Measurements from ENCODE around the gene RNF168. TPM values are rescaled to one million over a fixed set of nuclear protein-coding genes. Genes with fewer than 3 reads are reported as not detected.

The RNF168 gene
- total and polyA plus RNA-seq, 2 donors (not counting 1 experiment from before 2014, with no cell fraction given), result 3.4 to 42.7 TPM

DNA sequence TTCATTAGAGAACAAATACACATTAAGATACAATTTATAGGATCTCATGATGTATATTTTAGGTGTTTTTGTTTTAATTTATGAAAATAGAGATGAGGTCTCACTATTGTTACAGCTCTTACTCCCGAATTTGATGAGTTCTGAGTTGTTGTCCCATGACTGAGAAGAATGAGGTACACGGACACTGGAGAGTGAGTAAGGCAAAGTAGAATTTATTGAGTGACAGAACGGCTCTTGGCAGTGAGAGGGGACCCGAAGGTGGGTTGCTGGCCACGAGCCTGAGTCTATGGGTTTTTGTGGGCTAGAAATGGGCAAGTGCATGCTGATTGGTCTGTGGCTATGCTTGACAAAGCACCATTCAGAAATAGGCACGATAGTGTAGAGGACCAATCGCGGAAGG is 3.1 kb upstream of the RNF168 start:
- no peak overlapping the region for H3K4me2 ChIP-seq (replicated peaks; ENCODE audit: low read depth, low read length, poor library complexity, severe bottlenecking)
- intact Hi-C loops (cut with micrococcal nuclease), result loop anchor here (10.0 kb wide), 1 partner anchor 788 kb away; the partner anchor contains the start of gene DLG1
- peaks cover 1% of the 10 kb centered on the region for H3K27me3 Mint-ChIP-seq
- no peak for ATAC-seq (ENCODE audit: low read depth)
- 96% methylated on average over 8 of the region's 8 CpGs for WGBS (ENCODE audit: insufficient coverage)
- H3K27ac ChIP-seq (ENCODE audit: low read length in 2 of 2), result no peak overlapping the region
- H3K9me3 ChIP-seq (ENCODE audit: control extremely low read depth in 1 of 3, control insufficient read depth in 2 of 3, insufficient read depth in 1 of 3, low read length in 2 of 3), result peaks cover 3 to 9% (median 7%) of the 10 kb centered on the region in 3 donors
- peaks cover under 1 to 9% of the 10 kb centered on the region in 2 donors for H3K4me1 ChIP-seq (ENCODE audit: control insufficient read depth in 2 of 2, insufficient read depth in 2 of 2, low read length in 2 of 2)
- no peak overlapping the region for H2AFZ ChIP-seq (ENCODE audit: insufficient read depth, low read depth, low read length, poor library complexity, severe bottlenecking)
- no peak overlapping the region for H3K4me3 Mint-ChIP-seq
- no peak overlapping the region for H3K27ac Mint-ChIP-seq
- H3K4me1 Mint-ChIP-seq, result peaks cover 8% of the 10 kb centered on the region
- H3K4me3 ChIP-seq (ENCODE audit: control extremely low read depth in 1 of 5, extremely low read depth in 1 of 5, insufficient read depth in 1 of 5, low read depth in 2 of 5, low read length in 4 of 5), result no peak overlapping the region
- H4K20me1 ChIP-seq (ENCODE audit: control insufficient read depth, insufficient read depth, low read length, poor library complexity, severe bottlenecking), result peaks cover 6% of the 10 kb centered on the region
- no peak for TF ChIP-seq EZH2 (IDR thresholded peaks at IDR 0.05; ENCODE audit: borderline replicate concordance, insufficient read depth, low read depth, low read length, poor library complexity, severe bottlenecking)
- TF ChIP-seq, protein P1, sequence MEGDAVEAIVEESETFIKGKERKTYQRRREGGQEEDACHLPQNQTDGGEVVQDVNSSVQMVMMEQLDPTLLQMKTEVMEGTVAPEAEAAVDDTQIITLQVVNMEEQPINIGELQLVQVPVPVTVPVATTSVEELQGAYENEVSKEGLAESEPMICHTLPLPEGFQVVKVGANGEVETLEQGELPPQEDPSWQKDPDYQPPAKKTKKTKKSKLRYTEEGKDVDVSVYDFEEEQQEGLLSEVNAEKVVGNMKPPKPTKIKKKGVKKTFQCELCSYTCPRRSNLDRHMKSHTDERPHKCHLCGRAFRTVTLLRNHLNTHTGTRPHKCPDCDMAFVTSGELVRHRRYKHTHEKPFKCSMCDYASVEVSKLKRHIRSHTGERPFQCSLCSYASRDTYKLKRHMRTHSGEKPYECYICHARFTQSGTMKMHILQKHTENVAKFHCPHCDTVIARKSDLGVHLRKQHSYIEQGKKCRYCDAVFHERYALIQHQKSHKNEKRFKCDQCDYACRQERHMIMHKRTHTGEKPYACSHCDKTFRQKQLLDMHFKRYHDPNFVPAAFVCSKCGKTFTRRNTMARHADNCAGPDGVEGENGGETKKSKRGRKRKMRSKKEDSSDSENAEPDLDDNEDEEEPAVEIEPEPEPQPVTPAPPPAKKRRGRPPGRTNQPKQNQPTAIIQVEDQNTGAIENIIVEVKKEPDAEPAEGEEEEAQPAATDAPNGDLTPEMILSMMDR (IDR thresholded peaks at IDR 0.05), result no peak
- CTCF ChIA-PET, result no interaction called here
- no peaks in the 10 kb centered on the region for H3K27me3 ChIP-seq (replicated peaks in 1 of 4; ENCODE audit: control extremely low read depth in 1 of 4, control insufficient read depth in 3 of 4, insufficient read depth in 4 of 4, low read length in 3 of 4)
- no peak for DNase-seq
- no peak overlapping the region for H3K9ac ChIP-seq (ENCODE audit: low read length)
- peaks cover 18% of the 10 kb centered on the region for H3K79me2 ChIP-seq (ENCODE audit: control insufficient read depth, insufficient read depth, low read length)
- POLR2A ChIA-PET, result no interaction called here
- peaks cover 6% of the 10 kb centered on the region for H3K9me3 Mint-ChIP-seq (ENCODE audit: insufficient read depth)
- H3K36me3 ChIP-seq (replicated peaks in 1 of 2; ENCODE audit: control extremely low read depth in 1 of 2, control insufficient read depth in 1 of 2, extremely low read depth in 1 of 2, insufficient read depth in 2 of 2, low read length in 1 of 2), result no peaks in the 10 kb centered on the region

DNA sequence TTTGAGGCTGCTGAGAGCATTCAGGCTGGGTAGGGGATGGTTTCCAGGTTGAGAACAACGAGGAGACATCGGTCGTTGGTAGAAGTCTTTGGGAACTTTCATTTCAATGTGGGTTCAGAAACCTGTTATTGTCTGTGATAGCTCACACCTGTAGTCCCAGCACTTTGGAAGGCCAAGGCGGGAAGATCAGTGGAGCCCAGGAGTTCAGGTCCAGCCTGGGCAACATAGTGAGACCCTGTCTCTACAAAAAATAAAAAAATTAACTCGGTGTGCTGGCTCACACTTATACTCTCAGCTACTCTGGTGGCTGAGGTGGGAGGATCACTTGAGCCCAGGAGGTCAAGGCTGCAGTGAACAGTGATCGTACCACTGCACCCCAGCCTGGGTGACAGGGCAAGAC is 988 bp upstream of the RNF168 start:
- CTCF ChIA-PET, result interaction anchor here (1.0 kb wide), 1 partner anchor 24 kb away, joined by 4 read pairs; no protein-coding TSS in a partner anchor
- H3K4me2 ChIP-seq (replicated peaks; ENCODE audit: low read depth, low read length, poor library complexity, severe bottlenecking), result peak overlapping the region; percentile 79
- intact Hi-C loops (cut with micrococcal nuclease), result loop anchor here (5.0 to 10.0 kb wide), 2 partner anchors 422 to 790 kb away; partner anchors contain the start of genes DLG1 and TFRC

More for the DNA sequence above, 988 bp upstream of the RNF168 start:
- Histone ChIP-seq H3K4me1 (ENCODE audit: control insufficient read depth in 2 of 2, insufficient read depth in 2 of 2, low read length in 2 of 2) (peaks cover 16 to 27% of the 10 kb centered on the region in 2 donors), H3K9me3 (ENCODE audit: control extremely low read depth in 1 of 3, control insufficient read depth in 2 of 3, insufficient read depth in 1 of 3, low read length in 2 of 3) (peaks cover 3 to 9% (median 7%) of the 10 kb centered on the region in 3 donors), H3K4me3 (ENCODE audit: control extremely low read depth in 1 of 5, extremely low read depth in 1 of 5, insufficient read depth in 1 of 5, low read depth in 2 of 5, low read length in 4 of 5) (no peak overlapping the region), H2AFZ (ENCODE audit: insufficient read depth, low read depth, low read length, poor library complexity, severe bottlenecking) (peak overlapping the region; percentile 78), H3K36me3 (replicated peaks in 1 of 2; ENCODE audit: control extremely low read depth in 1 of 2, control insufficient read depth in 1 of 2, extremely low read depth in 1 of 2, insufficient read depth in 2 of 2, low read length in 1 of 2) (peaks cover 0 to 3% of the 10 kb centered on the region in 2 experiments), H4K20me1 (ENCODE audit: control insufficient read depth, insufficient read depth, low read length, poor library complexity, severe bottlenecking) (peaks cover 22% of the 10 kb centered on the region), H3K27me3 (replicated peaks in 1 of 4; ENCODE audit: control extremely low read depth in 1 of 4, control insufficient read depth in 3 of 4, insufficient read depth in 4 of 4, low read length in 3 of 4) (no peaks in the 10 kb centered on the region), H3K9ac (ENCODE audit: low read length) (no peak overlapping the region), H3K79me2 (ENCODE audit: control insufficient read depth, insufficient read depth, low read length) (peaks cover 40% of the 10 kb centered on the region), H3K27ac (ENCODE audit: low read length in 2 of 2) (no peak overlapping the region)
- Mint-ChIP-seq H3K4me1 (peaks cover 26% of the 10 kb centered on the region), H3K27ac (peak overlapping the region; percentile 73), H3K4me3 (peak overlapping the region; percentile 100), H3K27me3 (no peaks in the 10 kb centered on the region), H3K9me3 (ENCODE audit: insufficient read depth) (peaks cover 6% of the 10 kb centered on the region)
- TF ChIP-seq EZH2 (IDR thresholded peaks at IDR 0.05; ENCODE audit: borderline replicate concordance, insufficient read depth, low read depth, low read length, poor library complexity, severe bottlenecking), result no peak
- TF ChIP-seq, protein P1 (IDR thresholded peaks at IDR 0.05), result no peak
- 98% methylated on average over 5 of the region's 6 CpGs for WGBS (ENCODE audit: insufficient coverage)
- no peak for ATAC-seq (ENCODE audit: low read depth)
- POLR2A ChIA-PET, result interaction anchor here (1.5 kb wide), 1 partner anchor 25 kb away, joined by 4 read pairs; no protein-coding TSS in a partner anchor
- no peak for DNase-seq

All from B cell (primary cell).